ENCODE data around the gene CWF19L1.

DNA sequence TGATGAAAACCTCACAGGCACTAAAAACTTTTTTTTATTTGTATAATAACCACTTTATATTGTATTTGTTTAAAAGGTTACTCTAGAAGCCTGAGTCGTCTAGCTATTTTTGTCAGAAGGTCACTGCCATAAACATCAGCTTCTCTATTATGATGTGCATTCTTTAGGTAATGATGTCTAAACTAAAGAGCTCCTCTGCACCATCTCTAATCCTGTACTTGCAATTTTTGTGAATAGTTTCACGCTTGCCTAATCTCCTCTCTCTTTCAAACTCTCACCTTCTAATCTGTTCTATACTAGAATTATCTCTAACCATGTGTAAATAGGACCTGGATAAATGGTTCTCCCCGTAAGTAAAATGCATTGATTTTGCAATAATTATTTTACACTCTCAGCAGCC is 27.6 kb downstream of the CWF19L1 start:
- TF ChIP-seq, protein P1, sequence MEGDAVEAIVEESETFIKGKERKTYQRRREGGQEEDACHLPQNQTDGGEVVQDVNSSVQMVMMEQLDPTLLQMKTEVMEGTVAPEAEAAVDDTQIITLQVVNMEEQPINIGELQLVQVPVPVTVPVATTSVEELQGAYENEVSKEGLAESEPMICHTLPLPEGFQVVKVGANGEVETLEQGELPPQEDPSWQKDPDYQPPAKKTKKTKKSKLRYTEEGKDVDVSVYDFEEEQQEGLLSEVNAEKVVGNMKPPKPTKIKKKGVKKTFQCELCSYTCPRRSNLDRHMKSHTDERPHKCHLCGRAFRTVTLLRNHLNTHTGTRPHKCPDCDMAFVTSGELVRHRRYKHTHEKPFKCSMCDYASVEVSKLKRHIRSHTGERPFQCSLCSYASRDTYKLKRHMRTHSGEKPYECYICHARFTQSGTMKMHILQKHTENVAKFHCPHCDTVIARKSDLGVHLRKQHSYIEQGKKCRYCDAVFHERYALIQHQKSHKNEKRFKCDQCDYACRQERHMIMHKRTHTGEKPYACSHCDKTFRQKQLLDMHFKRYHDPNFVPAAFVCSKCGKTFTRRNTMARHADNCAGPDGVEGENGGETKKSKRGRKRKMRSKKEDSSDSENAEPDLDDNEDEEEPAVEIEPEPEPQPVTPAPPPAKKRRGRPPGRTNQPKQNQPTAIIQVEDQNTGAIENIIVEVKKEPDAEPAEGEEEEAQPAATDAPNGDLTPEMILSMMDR (IDR thresholded peaks at IDR 0.05), result no peak
- no peak for TF ChIP-seq POLR2A (IDR thresholded peaks at IDR 0.05)

Measured in esophagus squamous epithelium (tissue), 4 donors.